Measurements from ENCODE around the gene TLCD5. TPM values are rescaled to one million over a fixed set of nuclear protein-coding genes. Genes with fewer than 3 reads are reported as not detected.

TLCD5 gene
- total RNA-seq, 3 donors from 2014 or later: 2.9 to 8.2 (median 6.9) TPM

GRCh38 chr11:120336641-120337354, 11.7 kb downstream of the TLCD5 start:
- Histone ChIP-seq H3K27me3 (no peaks in the 10 kb centered on the region), H3K9me3 (no peaks in the 10 kb centered on the region), H3K4me1 (peaks cover 4 to 10% of the 10 kb centered on the region in 2 donors), H3K4me3 (peak overlapping the region; percentile 87 to 91 (median 90)), H3K36me3 (no peaks in the 10 kb centered on the region), H3K27ac (peak overlapping the region; percentile 98)
- no peak for DNase-seq (ENCODE audit: low spot score in 2 of 2)
- intact Hi-C loops (cut with DNase I; ENCODE audit: low total_unique reads): no loop called here
- no peak for TF ChIP-seq POLR2AphosphoS5 (IDR thresholded peaks at IDR 0.05)
- TF ChIP-seq, protein P1, sequence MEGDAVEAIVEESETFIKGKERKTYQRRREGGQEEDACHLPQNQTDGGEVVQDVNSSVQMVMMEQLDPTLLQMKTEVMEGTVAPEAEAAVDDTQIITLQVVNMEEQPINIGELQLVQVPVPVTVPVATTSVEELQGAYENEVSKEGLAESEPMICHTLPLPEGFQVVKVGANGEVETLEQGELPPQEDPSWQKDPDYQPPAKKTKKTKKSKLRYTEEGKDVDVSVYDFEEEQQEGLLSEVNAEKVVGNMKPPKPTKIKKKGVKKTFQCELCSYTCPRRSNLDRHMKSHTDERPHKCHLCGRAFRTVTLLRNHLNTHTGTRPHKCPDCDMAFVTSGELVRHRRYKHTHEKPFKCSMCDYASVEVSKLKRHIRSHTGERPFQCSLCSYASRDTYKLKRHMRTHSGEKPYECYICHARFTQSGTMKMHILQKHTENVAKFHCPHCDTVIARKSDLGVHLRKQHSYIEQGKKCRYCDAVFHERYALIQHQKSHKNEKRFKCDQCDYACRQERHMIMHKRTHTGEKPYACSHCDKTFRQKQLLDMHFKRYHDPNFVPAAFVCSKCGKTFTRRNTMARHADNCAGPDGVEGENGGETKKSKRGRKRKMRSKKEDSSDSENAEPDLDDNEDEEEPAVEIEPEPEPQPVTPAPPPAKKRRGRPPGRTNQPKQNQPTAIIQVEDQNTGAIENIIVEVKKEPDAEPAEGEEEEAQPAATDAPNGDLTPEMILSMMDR (IDR thresholded peaks at IDR 0.05): no peak
- TF ChIP-seq POLR2A (IDR thresholded peaks at IDR 0.05): no peak

GRCh38 chr11:120337355-120338106, 12.4 kb downstream of the TLCD5 start:
- Histone ChIP-seq H3K27ac (peak overlapping the region; percentile 98), H3K27me3 (no peaks in the 10 kb centered on the region), H3K4me3 (peak overlapping the region; percentile 87 to 91 (median 90)), H3K4me1 (peaks cover 4 to 10% of the 10 kb centered on the region in 2 donors), H3K9me3 (no peaks in the 10 kb centered on the region), H3K36me3 (no peaks in the 10 kb centered on the region)
- intact Hi-C loops (cut with DNase I; ENCODE audit: low total_unique reads): no loop called here
- DNase-seq (ENCODE audit: low spot score in 2 of 2): no peak
- TF ChIP-seq, protein P1 (IDR thresholded peaks at IDR 0.05): no peak
- TF ChIP-seq POLR2AphosphoS5 (IDR thresholded peaks at IDR 0.05) (no peak), POLR2A (IDR thresholded peaks at IDR 0.05) (no peak)

DNA sequence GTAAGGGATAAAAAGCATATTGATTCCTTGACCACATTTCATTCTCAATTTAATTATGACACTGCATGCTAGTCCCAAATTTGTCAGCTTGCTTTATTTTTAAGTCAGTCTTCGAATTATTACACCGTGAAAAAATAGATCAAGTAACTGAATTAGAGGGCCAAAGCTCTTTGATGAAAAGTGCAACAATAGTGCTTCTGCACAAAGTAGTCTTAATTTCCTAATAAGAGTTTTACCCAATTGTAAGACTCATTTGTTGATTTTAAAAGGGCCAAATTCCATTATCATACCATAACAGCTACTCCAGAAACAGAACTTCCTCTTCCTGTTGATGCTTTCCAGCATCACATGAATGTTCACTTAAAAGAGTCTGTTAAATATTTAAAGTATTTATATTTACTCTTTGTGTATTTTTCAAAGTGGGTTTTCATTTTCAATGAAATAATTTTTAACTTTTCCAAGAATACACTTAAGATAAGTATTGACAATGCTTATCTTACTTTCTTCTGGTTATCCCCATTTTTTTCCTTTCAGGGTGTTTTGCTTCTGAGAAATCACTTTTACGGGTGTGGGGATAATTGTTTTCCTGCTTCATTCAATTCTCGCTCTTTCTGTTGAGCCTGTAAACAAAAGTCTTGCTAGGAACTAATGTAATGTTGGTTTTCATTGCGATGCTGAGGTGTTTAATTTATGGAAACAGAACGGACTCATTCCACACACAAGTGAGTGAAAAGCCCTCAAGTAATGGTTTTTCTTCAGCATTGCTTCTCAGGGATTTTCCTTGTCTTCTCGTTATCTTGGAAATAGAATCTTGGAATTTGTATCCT, 13.2 kb downstream of the TLCD5 start:
- Histone ChIP-seq H3K27me3 (no peaks in the 10 kb centered on the region), H3K4me3 (peak overlapping the region; percentile 87 to 91 (median 90)), H3K9me3 (no peaks in the 10 kb centered on the region), H3K36me3 (no peaks in the 10 kb centered on the region), H3K4me1 (peaks cover 4 to 10% of the 10 kb centered on the region in 2 donors), H3K27ac (peak overlapping the region; percentile 98)
- intact Hi-C loops (cut with DNase I; ENCODE audit: low total_unique reads): no loop called here
- DNase-seq (ENCODE audit: low spot score in 2 of 2): no peak
- no peak for TF ChIP-seq POLR2A (IDR thresholded peaks at IDR 0.05)
- TF ChIP-seq, protein P1 (IDR thresholded peaks at IDR 0.05): no peak
- no peak for TF ChIP-seq POLR2AphosphoS5 (IDR thresholded peaks at IDR 0.05)

GRCh38 chr11:120339394-120339890, 14.3 kb downstream of the TLCD5 start:
- TF ChIP-seq POLR2AphosphoS5 (IDR thresholded peaks at IDR 0.05) (no peak), POLR2A (IDR thresholded peaks at IDR 0.05) (no peak)
- TF ChIP-seq, protein P1 (IDR thresholded peaks at IDR 0.05): no peak
- Histone ChIP-seq H3K27me3 (no peaks in the 10 kb centered on the region), H3K9me3 (no peaks in the 10 kb centered on the region), H3K27ac (peak overlapping the region; percentile 36 to 42), H3K36me3 (no peaks in the 10 kb centered on the region), H3K4me3 (peak overlapping the region; percentile 55 to 90 (median 87)), H3K4me1 (peaks cover 4 to 14% of the 10 kb centered on the region in 2 donors)
- intact Hi-C loops (cut with DNase I; ENCODE audit: low total_unique reads): no loop called here
- DNase-seq (ENCODE audit: low spot score in 2 of 2): no peak
